Gastroesophageal sphincter (tissue), 3 donors: ENCODE data around the gene BCL2L1.

Source experiments
- POLR2A ChIP-seq, 2 donors: fragments of 450-650 bp; IDR thresholded peaks; one replicate each; pipeline ENCODE4 v1.6.1; 2017; ENCODE audit warnings: antibody characterized with exemption in 2 of 2, mild to moderate bottlenecking in 2 of 2, moderate library complexity in 1 of 2
- TF ChIP-seq, protein P1 (sequence below), 4 experiments: fragments of 200-600 bp in 2 of 4; fragments of 450-650 bp in 2 of 4; sonication (generic) in 1 of 4; IDR thresholded peaks; one replicate each; pipeline ENCODE4 v1.5.1; 2017 to 2019; ENCODE audit warnings: antibody characterized with exemption in 4 of 4, mild to moderate bottlenecking in 2 of 4, moderate library complexity in 2 of 4

DNA sequence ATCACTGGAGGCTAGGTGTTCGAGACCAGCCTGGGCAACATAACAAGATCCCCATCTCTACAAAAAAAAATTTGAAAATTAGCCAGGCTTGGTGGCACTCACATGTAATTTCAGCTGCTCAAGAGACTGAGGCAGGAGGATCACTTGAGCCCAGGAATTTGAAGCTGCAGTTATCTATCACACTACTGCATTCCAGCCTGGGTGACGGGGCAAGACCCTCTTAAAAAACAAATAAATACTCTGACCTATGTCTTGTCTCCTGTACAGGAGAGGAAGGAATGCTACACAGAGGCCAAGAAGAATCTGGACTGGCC lies 59.2 kb downstream of the BCL2L1 start:
- TF ChIP-seq, protein P1, sequence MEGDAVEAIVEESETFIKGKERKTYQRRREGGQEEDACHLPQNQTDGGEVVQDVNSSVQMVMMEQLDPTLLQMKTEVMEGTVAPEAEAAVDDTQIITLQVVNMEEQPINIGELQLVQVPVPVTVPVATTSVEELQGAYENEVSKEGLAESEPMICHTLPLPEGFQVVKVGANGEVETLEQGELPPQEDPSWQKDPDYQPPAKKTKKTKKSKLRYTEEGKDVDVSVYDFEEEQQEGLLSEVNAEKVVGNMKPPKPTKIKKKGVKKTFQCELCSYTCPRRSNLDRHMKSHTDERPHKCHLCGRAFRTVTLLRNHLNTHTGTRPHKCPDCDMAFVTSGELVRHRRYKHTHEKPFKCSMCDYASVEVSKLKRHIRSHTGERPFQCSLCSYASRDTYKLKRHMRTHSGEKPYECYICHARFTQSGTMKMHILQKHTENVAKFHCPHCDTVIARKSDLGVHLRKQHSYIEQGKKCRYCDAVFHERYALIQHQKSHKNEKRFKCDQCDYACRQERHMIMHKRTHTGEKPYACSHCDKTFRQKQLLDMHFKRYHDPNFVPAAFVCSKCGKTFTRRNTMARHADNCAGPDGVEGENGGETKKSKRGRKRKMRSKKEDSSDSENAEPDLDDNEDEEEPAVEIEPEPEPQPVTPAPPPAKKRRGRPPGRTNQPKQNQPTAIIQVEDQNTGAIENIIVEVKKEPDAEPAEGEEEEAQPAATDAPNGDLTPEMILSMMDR (IDR thresholded peaks at IDR 0.05): no peak
- TF ChIP-seq POLR2A (IDR thresholded peaks at IDR 0.05): no peak
